RWPE1 (cell line): Measurements from ENCODE around the gene FIBCD1.
A peak's percentile ranks its signal among the peaks of the same experiment; 100 is the strongest.

Experiments used
- CTCF ChIA-PET: fragments of 350-600 bp; sonication (Branson Sonifier 250); formaldehyde crosslinking; extraction: SDS; loops from one replicate; lab custom pipeline; 2021; lab: Yijun Ruan, JAX
- POLR2A ChIA-PET: fragments of 400-600 bp; formaldehyde crosslinking; extraction: SDS; loops from one replicate; lab custom pipeline; 2020; ENCODE audit warnings: antibody characterized with exemption; ENCODE audit not compliant: low non-redundant PET; lab: Yijun Ruan, JAX
- DNase-seq: peaks from one replicate; pipeline ENCODE4 v3.0.0; 2012; ENCODE audit warnings: low spot score
- H3K27ac ChIP-seq: fragments of 450-650 bp; 2 replicates; pipeline ENCODE4 v1.5.1; 2017
- TF ChIP-seq, protein P1 (sequence below): fragments of 450-650 bp; conservative IDR thresholded peaks from 2 replicates; pipeline ENCODE4 v1.5.1; 2017; ENCODE audit warnings: low read depth, mild to moderate bottlenecking

The FIBCD1 gene

DNA sequence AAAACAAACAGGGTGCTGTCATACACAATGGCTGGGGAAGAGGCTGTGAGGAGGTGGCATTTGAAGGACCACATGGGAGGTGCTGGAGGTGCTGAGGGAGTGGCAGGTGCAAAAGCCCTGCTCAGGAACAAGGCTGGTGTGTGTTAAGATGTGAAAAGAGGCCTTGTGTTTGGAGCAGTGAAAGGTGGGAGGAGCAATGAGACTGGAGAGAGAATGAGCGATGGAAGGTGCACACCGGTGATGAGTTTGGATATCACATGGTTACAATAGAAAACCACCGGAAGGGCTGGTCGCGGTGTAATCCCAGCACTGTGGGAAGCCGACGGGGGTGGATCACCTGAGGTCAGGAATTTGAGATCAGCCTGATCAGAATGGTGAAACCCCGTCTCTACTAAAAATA, 9.2 kb upstream of the FIBCD1 start:
- TF ChIP-seq, protein P1, sequence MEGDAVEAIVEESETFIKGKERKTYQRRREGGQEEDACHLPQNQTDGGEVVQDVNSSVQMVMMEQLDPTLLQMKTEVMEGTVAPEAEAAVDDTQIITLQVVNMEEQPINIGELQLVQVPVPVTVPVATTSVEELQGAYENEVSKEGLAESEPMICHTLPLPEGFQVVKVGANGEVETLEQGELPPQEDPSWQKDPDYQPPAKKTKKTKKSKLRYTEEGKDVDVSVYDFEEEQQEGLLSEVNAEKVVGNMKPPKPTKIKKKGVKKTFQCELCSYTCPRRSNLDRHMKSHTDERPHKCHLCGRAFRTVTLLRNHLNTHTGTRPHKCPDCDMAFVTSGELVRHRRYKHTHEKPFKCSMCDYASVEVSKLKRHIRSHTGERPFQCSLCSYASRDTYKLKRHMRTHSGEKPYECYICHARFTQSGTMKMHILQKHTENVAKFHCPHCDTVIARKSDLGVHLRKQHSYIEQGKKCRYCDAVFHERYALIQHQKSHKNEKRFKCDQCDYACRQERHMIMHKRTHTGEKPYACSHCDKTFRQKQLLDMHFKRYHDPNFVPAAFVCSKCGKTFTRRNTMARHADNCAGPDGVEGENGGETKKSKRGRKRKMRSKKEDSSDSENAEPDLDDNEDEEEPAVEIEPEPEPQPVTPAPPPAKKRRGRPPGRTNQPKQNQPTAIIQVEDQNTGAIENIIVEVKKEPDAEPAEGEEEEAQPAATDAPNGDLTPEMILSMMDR = no peak
- peak; percentile 68 for DNase-seq
- ChIA-PET CTCF (interaction anchor here (1.5 kb wide), 1 partner anchor 50 kb away, joined by 3 read pairs; no protein-coding TSS in a partner anchor), POLR2A (no interaction called here)
- peak overlapping the region; percentile 85 for H3K27ac ChIP-seq

DNA sequence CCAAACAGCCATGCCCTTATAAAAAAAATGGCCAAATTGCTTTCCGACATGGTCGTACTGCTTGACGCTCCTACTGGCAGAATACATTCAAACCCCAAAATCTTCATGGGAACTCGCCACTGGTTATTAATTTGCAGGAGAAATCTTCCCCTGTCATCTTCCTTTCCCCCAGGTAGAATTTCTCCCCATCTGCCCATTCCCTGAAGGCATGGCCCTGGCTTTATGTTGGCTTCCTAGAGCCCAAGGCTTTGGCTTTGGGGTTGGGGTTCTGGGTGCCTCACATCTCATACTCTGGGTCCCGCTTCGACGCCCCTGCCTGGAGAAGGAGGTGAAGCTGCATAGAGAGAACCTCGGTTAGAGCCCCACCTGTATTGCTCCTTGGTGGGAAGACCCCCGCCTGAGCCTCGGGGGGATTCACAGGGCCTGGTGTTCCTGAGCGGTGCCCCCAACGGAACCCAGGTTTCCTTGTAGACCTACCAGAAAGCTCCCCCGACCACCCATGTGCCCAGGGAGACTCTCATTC, 8.6 kb upstream of the FIBCD1 start:
- TF ChIP-seq, protein P1 = no peak
- no peak for DNase-seq
- H3K27ac ChIP-seq = peak overlapping the region; percentile 85
- CTCF ChIA-PET = interaction anchor here (0.7 to 1.8 kb wide), 4 partner anchors 50 to 81 kb away, joined by 3 to 15 read pairs (median 4); no protein-coding TSS in a partner anchor
- POLR2A ChIA-PET = interaction anchor here (0.5 kb wide), 1 partner anchor 243 kb away, joined by 5 read pairs; no protein-coding TSS in a partner anchor

GRCh38 chr9:130946766-130947617, 7.9 kb upstream of the FIBCD1 start:
- ChIA-PET CTCF (interaction anchor here (0.7 to 2.1 kb wide), 7 partner anchors 50 to 99 kb away, joined by 3 to 15 read pairs (median 3); no protein-coding TSS in a partner anchor), POLR2A (interaction anchor here (0.5 kb wide), 1 partner anchor 242 kb away, joined by 5 read pairs; no protein-coding TSS in a partner anchor)
- TF ChIP-seq, protein P1 = no peak
- DNase-seq = peak; percentile 96
- peak overlapping the region; percentile 85 for H3K27ac ChIP-seq

- H3K27ac ChIP-seq = peak overlapping the region; percentile 85; the same call in 1 of the 2 replicates
- CTCF ChIA-PET = interaction anchor here (1.4 to 2.1 kb wide), 2 partner anchors 53 to 78 kb away, joined by 4 to 9 read pairs; no protein-coding TSS in a partner anchor
- POLR2A ChIA-PET = no interaction called here
Observed at GRCh38 chr9:130945173-130945572, 6.1 kb upstream of the FIBCD1 start.

DNA sequence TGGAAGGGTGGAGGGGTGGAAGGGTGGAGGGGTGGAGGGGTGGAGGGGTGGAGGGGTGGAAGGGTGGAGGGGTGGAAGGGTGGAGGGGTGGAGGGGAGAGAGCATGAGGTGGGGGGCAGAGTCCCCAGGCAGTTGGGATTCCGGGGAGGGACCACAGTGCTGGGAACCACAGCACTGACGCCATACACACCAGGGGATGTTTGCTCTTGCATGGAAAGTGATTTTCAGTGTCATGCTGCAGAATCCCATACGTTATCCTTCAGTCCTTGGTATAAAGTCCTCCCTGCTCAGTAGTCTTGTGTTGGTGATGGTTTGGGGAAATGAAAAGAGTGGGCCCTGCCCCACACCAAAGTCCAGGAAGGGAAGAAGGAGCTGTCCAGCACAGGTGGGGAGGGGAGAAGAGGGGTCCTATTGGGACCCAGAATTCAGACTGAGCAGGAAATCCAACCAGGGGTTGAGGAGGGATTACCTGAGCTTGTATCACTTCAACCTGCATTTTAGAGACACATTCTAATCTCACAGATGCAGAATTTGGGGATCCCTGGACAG, 5.5 kb upstream of the FIBCD1 start:
- ChIA-PET POLR2A (no interaction called here), CTCF (interaction anchor here (0.6 to 1.4 kb wide), 2 partner anchors 74 to 78 kb away, joined by 4 read pairs; no protein-coding TSS in a partner anchor)
- DNase-seq = no peak
- no peak overlapping the region for H3K27ac ChIP-seq
- TF ChIP-seq, protein P1 = no peak

More at GRCh38 chr9:130945173-130945572, 6.1 kb upstream of the FIBCD1 start:
- TF ChIP-seq, protein P1 = no peak
- no peak for DNase-seq

- TF ChIP-seq, protein P1 = no peak
- H3K27ac ChIP-seq = no peak overlapping the region
- CTCF ChIA-PET = interaction anchor here (0.6 to 0.8 kb wide), 2 partner anchors 74 to 98 kb away, joined by 3 to 4 read pairs; no protein-coding TSS in a partner anchor
- POLR2A ChIA-PET = no interaction called here
- DNase-seq = no peak
Observed at GRCh38 chr9:130943777-130944176, 4.7 kb upstream of the FIBCD1 start.
